CMK (cell line): ENCODE data around the gene XRCC4.

Experiments
- DNase-seq: peaks from one replicate; pipeline ENCODE4 v3.0.0-alpha.2; 2010; ENCODE audit warnings: low read depth

The XRCC4 gene

GRCh38 chr5:83277953-83278352 is 200.6 kb downstream of the XRCC4 start:
- no peak for DNase-seq

GRCh38 chr5:83281176-83281575 is 203.8 kb downstream of the XRCC4 start:
- no peak for DNase-seq

- DNase-seq, result no peak
These were observed 204.3 kb downstream of the XRCC4 start for GRCh38 chr5:83281658-83282057.

DNA sequence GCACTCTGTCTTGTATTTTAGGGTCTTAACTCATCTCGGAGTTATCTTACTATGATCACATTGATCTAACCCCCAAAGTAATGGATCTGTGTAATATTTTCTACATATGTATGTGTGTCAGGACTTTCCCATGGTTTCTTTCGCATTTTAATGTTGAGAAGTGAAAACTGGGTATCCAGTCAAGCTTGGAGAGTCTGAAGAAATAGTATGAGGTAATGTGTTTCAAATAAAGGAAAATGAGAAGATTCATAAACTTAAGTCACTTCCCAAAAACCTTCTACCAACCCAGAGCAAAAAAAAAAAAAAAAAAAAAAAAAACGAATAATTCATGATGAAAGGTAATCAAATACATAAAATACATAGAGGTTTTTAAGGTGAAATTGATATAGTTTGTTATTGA is 206.4 kb downstream of the XRCC4 start:
- no peak for DNase-seq

DNA sequence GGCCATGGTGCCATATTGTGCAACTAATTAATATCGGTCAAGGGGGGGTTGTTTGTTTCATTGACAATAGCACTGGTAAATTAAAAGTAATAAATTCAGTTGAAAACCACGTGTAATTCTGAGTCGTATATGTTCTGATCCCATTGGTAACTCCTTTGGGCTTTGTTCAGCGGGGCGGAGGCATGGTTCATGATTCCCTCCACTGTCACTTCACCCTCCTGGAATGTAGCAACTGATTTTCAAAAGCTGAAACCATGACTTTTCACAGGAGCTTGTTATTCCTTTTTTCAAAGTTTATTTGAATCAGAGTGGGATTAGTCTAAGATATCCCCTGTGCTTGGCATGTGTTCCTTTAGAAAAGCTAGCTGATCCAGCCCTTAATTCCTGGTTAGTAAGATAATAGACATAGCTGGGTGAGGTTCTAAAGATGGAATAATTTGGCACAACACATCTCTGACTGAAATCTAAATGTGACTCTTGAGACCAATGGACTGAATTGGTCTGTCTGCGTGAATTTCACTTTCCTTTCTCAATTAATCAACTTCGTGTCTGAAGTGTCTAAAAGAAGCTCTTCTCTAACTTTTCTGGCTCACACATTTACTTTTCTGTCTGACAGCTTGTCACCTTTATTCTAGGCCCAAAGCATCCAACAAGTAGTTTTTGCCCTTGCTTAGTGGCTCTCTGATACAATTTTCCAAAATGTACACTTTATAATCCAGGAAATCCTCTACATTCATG is 208.5 kb downstream of the XRCC4 start:
- no peak for DNase-seq

DNA sequence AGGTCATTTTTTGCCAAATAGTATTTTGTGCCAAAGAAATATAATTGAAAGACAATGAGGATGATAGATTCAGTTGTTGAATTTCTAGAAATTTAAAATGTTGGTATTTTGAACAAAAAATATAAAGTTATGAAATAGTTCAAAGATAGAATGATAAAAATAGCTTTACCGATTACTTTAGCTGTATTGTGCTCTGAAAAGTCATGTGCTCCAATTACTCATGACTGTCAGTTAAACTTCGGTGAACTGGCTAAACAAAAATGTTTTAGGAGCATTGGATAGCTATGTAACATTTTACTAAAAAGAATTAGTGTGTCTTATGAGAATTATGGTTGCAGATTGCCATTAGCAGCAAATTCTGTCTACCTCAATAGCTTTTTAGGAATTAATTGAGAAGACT is 216.9 kb downstream of the XRCC4 start:
- DNase-seq, result no peak

GRCh38 chr5:83299353-83299752 is 222.0 kb downstream of the XRCC4 start:
- no peak for DNase-seq

DNA sequence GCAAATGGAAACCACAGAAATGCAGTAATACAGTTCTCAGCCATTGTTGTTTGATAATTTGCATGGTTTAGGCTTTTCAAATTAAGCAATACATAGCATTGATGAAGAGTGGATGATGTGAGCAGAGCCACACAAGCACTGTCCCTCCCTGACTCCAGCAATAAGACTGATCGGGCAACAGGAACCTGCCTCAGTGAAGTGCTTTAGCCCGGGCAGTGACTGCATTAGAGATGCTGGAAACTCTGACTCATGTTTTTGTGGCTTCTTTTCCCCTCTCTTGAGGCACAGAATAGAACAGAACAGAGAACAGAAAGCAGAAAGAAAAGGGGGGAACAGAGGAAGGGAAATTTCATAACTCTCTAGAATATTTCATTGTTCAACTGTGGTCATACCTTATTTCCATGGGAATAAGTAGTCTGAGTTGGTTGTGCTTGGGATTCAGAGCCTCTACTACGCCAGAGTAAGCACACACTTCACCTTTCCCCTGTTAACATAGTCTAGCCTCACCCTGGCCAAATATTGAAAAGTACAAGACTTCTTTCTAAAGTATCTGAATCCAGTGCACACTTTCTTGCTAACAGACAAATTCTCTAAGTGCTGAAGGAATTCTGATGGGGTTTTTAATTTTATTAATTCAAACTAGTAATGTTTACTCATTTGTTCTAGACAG is 229.4 kb downstream of the XRCC4 start:
- no peak for DNase-seq

DNA sequence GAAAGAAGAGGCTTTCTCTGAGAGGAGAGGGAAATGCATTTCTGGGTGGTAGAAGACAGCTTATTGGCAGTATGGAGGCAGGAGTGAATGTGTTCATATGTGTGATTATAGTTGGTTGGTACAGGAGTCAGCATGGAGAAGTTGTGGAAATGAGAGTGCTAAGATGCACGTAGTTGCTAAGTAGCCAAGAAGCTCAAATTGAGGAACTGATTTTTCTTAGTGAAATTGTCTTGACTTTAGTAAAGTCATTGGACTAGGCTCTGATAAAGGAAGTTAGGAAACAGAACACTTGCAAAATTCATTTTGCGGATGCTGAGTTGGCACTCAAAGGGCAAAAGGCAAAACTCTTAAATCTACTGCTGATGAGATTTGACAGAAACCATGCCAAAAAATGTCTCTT is 235.3 kb downstream of the XRCC4 start:
- DNase-seq, result no peak

GRCh38 chr5:83313436-83313835 is 236.1 kb downstream of the XRCC4 start:
- DNase-seq, result no peak

GRCh38 chr5:83321483-83322055 is 244.2 kb downstream of the XRCC4 start:
- no peak for DNase-seq

GRCh38 chr5:83322273-83322924 is 245.1 kb downstream of the XRCC4 start:
- no peak for DNase-seq

DNA sequence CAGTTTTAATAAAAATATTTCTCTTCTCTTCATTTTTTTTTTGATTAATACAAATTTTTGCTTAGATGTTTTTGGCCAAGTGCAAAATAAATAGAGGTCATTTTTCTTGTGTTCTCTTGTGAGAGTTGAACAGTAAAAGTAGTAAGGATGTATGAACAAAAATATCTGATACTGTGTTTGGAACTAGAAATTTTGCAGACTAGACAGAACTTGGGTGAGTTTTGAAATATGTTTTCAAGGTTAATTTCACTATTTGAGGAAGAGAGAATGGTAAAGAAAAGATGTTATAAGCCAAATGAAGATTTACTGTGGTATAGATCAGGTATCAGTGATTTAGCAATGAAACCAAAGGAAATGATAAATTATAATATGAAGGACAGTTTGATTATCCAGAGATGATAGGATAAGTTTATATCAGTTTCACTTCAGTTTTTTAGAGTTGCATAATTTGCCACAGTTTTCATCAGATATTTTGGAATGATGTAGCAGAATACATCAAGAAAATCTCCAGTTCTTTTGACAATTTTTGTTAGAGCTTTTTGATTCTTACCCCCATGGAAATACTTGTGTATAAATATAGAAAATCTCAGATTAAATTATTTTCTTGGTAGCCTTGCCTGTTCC is 246.3 kb downstream of the XRCC4 start:
- DNase-seq, result no peak

GRCh38 chr5:83331842-83332241 is 254.5 kb downstream of the XRCC4 start:
- no peak for DNase-seq

GRCh38 chr5:83337453-83338035 is 260.2 kb downstream of the XRCC4 start:
- no peak for DNase-seq

GRCh38 chr5:83340511-83340918 is 263.2 kb downstream of the XRCC4 start:
- DNase-seq, result no peak

DNA sequence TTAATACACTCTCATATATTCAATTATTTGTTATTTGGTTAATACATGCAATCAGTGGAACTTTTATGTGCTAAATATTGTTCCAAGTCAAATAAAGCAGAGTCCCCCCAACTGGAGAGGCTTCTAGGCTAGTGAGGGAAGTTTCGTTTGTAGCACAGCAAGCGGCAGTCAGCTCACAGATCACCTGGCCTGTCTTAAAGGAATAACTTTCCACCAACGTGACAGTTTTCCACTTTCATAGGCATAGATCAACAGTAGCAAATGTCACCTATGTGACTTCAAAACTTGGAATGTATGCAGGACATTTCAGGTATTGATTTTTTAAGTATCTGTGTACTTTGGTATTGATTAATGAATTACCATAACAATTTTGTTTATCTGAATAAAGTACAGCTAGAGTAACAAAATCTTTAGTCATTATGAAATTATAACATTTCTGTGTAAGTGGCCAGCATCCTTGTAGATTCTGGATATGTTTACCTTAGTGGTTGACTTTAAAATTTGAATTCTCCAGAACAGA is 264.5 kb downstream of the XRCC4 start:
- DNase-seq, result no peak

DNA sequence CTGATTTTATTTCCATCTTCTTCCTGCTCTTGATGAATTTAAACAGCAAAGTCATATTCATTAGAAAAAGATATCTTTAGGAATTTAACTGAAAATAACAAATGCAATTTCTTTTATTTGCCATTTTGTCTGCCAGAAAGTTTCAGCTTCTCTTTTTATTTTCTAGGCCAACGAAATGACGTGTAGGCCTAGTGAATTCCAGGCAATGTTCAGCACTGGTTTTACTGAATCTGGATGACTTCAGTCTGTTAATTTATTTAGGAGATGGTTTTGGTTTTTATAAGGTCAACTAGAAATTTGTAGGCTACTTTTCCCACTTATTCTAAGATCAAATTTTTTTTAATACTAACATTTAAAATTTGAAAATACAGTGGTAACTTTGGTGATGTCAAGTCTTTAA is 265.1 kb downstream of the XRCC4 start:
- no peak for DNase-seq

DNA sequence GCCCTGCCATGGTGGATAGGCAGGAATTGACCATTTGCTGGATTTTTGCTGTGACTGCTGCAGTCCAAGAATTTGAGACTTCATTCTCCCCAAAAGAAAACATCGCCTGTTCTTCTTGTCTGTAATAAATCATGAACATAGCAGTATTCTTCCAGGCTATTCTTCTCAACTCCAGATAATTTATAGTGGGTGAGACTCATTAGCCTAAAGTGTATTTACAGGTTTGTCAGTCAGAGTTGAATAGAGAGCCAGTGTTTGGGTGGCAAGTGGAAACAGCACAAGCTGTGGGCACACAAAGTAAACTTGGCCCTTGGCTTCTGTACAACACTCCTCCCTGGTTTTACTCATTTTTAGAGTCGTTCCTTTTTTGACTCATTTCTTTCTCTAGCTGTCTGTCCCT is 266.0 kb downstream of the XRCC4 start:
- DNase-seq, result no peak

DNA sequence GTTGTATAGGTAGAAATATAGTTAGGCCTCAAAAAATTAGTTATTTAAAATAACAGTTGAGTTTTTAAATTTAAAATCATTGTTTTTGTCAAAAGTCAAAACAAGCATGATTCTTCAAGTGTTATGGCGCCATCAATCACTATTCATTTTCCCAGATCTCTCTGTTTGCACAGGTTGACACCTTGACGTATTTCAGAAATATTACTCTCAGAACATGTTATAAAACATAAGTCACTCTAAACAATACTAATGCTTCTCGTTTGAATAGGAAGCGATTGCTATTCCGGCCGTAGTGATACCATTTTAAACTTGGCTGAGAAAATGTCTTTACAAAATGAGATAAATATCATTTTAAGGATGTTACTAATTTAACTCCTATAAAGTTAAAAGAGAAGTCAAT is 268.1 kb downstream of the XRCC4 start:
- DNase-seq, result no peak

- DNase-seq, result no peak
These were observed 271.0 kb downstream of the XRCC4 start for GRCh38 chr5:83348281-83348780.

DNA sequence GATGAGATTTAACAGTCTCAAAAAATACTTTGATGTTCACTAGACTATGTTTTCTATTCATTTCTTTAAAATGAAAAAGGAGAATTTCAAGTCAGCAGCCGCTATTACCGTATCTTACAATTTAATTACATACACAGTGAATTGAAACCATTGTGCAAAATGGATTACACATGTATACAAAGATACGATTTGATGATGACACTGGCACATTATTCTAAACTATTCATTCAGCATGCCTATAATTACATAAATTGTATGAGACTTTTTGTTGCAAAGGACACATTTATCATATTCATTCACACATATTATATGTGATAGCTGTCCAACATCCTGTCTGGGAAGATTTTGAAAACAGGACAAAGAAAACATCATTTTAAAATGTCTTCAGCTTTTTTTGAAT is 275.9 kb downstream of the XRCC4 start:
- no peak for DNase-seq
